Urinary bladder (tissue), 4 donors: ENCODE data around the gene KLK6. TPM values are rescaled to one million over a fixed set of nuclear protein-coding genes. Genes with fewer than 3 reads are reported as not detected.

ENCODE experiments used
- DNase-seq: peaks from one replicate; pipeline ENCODE4 v3.0.0-alpha.2; 2015; ENCODE audit errors: extremely low spot score
- H3K27ac ChIP-seq: one replicate; pipeline ENCODE4 v1.5.1; 2013; ENCODE audit warnings: low read depth, mild to moderate bottlenecking, moderate library complexity
- H3K36me3 ChIP-seq: one replicate; pipeline ENCODE4 v1.6.1; 2013; ENCODE audit warnings: mild to moderate bottlenecking, moderate library complexity; ENCODE audit not compliant: insufficient read depth
- H3K4me1 ChIP-seq: one replicate; pipeline ENCODE4 v1.6.1; 2013; ENCODE audit warnings: mild to moderate bottlenecking, moderate library complexity; ENCODE audit not compliant: insufficient read depth
- H3K4me3 ChIP-seq: one replicate; pipeline ENCODE4 v1.5.1; 2013; ENCODE audit warnings: low read depth, low read length
- WGBS: extraction: QIAGEN DNeasy Blood & Tissue Kit; methylation state at CpG from one replicate; pipeline ENCODE4 v1.1.7; 2013; 5-methylcytosine and 5-hydroxymethylcytosine counted together
- polyA plus RNA-seq: library from polyadenylated mRNA; stranded (reverse); fragments of 200-250 nt; gene quantifications from one replicate; pipeline ENCODE4 v1.2.3, GENCODE V29; 2013
- total RNA-seq: library from RNA; depleted of rRNA; stranded (reverse); fragments of >200 nt; gene quantifications from one replicate; pipeline ENCODE4 v1.2.3, GENCODE V29; 2014
- donor health status: healthy with polysubstance abuse.
- donor health status: healthy.

The KLK6 gene
- total and polyA plus RNA-seq, 2 donors, result not detected

DNA sequence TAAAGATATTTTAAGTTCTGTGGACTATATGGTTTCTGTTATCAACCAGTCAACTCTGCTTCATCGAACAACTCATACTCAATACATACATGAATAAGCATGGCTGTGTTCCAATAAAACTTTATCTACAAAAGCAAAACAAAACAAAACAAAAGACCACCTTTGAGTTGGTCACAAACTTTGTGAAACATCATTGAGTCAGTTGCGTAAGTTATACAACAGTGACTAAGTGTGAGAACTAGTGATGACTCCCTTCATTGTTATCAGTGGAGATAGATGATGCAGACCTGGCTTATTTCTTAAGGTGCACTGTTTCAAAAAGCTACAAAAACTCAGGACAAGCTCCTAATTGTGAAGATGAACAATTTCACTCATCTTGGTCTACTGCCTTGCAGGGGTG lies 43.7 kb downstream of the KLK6 start:
- WGBS, result 73% methylated on average over 2 of the region's 2 CpGs
- no peak overlapping the region for H3K4me3 ChIP-seq
- no peak overlapping the region for H3K27ac ChIP-seq
- H3K36me3 ChIP-seq, result no peaks in the 10 kb centered on the region
- no peaks in the 10 kb centered on the region for H3K4me1 ChIP-seq
- no peak for DNase-seq

GRCh38 chr19:50924586-50924985 lies 44.8 kb downstream of the KLK6 start:
- Histone ChIP-seq H3K27ac (no peak overlapping the region), H3K36me3 (no peaks in the 10 kb centered on the region), H3K4me1 (no peaks in the 10 kb centered on the region), H3K4me3 (no peak overlapping the region)
- DNase-seq, result no peak
- 64% methylated on average over 6 of the region's 6 CpGs for WGBS

GRCh38 chr19:50922317-50922853 lies 47.0 kb downstream of the KLK6 start:
- no peaks in the 10 kb centered on the region for H3K36me3 ChIP-seq
- no peak overlapping the region for H3K4me3 ChIP-seq
- peak; percentile 31 for DNase-seq
- H3K27ac ChIP-seq, result no peak overlapping the region
- WGBS, result 29% methylated on average over 21 of the region's 21 CpGs
- H3K4me1 ChIP-seq, result no peaks in the 10 kb centered on the region

DNA sequence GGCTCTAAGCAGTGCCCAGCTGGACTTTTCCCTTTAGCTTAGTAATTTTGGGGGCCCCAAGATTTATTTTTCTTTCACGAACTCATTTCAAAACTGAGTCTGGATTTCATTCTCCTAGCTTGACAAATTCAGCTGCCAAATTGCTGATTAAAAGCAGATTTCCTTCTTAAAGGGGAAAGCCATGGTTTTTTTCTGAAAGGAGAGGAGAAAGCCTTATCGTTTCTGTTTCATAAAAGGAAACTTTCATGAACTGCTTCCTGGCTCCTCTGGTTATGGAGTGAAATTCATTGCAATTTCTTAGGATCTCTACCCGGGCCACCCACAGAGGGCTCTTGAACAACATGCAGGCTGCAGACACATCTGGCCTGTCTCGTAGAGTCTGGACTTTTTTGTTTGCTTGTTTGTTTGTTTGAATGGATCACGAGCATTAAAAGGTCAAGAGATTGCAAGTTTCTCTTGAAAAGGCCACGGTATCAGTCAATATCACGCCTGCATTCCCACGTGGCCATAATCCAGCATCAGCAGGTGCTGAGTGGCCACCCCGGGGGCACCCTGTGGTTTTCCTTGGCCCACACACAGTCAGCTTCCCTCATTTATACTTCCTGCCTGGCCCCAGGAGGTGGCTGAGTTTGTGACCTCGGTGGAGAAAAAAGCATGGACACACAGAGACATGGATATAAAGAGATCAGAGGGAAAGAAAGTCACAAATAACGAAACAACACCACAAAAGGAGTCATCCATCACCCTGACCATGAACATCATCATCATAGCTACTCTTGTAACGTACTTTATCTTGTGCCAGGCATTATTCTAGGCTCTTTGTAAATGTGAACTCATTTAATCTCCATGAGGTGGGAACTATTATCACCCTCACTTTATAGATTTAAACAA lies 47.7 kb downstream of the KLK6 start:
- WGBS, result 3% methylated on average over 12 of the region's 12 CpGs
- no peaks in the 10 kb centered on the region for H3K36me3 ChIP-seq
- no peak overlapping the region for H3K4me3 ChIP-seq
- H3K4me1 ChIP-seq, result no peaks in the 10 kb centered on the region
- no peak overlapping the region for H3K27ac ChIP-seq
- no peak for DNase-seq

- H3K4me3 ChIP-seq, result no peak overlapping the region
- WGBS, result 81% methylated on average over 2 of the region's 2 CpGs
- no peak overlapping the region for H3K27ac ChIP-seq
- no peak for DNase-seq
- H3K36me3 ChIP-seq, result no peaks in the 10 kb centered on the region
- H3K4me1 ChIP-seq, result no peaks in the 10 kb centered on the region
Measured at GRCh38 chr19:50916069-50916468, 53.3 kb downstream of the KLK6 start.

DNA sequence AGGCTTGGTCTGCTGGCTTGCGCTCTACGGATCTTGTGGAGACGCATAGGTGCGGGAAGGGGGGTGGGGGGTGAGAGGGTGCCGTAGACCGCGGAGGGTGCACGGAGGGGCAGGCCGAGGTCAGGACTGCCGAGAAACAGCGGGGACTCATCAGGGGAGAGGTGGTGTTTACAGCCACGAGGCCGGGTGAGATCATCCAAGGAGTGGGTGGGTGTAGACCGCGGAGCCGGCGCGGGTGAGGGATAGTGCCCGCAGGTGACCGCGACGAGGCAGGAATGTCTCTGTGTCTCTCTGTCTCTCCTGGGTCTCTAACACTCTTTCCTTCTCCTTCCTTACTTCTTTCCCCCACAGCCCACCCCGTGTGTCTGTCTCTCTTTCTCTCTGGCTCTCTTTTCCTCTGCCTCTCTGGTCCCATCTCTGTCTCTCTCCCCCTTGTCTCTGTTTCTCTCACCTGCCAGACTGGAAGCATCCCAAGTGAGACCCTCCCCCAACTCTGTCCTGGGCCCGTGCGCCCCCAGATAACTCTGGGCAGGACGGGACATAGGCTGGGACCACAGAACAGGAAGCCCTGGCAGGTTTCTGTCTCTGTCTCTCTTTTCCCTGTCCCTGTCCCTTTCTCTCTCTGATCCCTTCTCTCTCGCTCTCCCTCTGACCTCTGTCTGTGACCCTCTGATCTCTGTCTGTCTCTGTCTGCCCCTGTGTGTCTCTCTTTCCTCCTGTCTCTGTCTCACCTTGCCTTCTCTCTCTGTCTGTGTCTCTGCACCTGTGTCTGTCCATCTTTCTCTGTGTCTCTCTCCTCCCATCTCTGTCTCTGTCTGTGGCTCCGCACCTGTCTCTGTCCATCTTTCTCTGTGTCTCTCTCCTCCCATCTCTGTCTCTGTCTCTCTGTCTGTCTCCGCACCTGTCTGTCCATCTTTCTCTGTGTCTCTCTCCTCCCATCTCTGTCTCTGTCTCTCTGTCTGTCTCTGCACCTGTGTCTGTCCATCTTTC lies 56.4 kb downstream of the KLK6 start:
- 9% methylated on average over 29 of the region's 29 CpGs for WGBS
- H3K36me3 ChIP-seq, result no peaks in the 10 kb centered on the region
- H3K27ac ChIP-seq, result no peak overlapping the region
- H3K4me1 ChIP-seq, result no peaks in the 10 kb centered on the region
- DNase-seq, result no peak
- no peak overlapping the region for H3K4me3 ChIP-seq

- 14% methylated on average over 21 of the region's 21 CpGs for WGBS
- Histone ChIP-seq H3K27ac (no peak overlapping the region), H3K36me3 (no peaks in the 10 kb centered on the region), H3K4me1 (no peaks in the 10 kb centered on the region), H3K4me3 (no peak overlapping the region)
- no peak for DNase-seq
Measured at GRCh38 chr19:50912102-50912599, 57.2 kb downstream of the KLK6 start.

DNA sequence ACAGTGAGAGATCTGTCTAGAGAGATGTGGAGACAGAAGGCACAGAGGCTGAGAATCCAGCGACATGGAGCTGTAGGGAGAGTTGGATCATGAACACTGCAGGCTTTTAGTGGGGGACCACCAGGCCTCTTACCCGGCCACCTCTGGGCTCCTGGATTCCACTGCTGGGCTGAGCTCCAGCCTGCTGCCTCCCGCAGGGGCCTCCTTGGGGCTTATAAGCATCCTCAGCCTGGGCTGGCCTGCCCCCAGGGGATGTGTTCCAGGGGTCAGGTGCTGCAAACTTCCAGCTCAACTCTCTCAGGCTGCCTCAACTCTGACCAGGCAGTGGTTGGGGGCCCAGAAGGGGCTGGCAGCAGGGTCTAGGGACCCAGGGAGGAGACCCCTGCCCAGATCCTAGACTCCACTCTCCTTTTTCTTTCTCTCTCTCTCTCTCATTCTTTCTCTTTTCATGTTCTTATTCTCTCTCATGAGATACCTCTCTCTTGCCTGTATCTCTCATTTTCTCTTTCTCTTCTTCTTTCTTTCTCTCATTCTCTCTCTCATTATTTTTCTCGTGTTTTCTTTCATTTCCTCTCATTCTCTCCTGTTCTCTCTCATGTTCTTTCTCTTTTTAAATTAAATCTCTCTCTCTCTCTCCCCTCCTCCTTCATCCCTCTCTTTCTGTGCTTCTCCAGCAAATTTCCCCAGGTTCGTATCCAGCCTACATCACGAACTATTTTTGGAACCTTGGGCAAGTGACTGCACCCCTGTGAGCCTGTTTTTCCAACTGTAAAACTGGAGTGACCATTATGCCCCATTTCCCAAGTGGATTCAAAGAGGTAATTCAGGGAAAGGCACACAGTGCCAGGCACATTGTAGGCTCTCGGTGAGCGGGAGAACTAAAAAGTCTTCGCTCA lies 57.9 kb downstream of the KLK6 start, which contains the start of gene KLK4:
TSS of gene KLK4 (minus strand) at position 190 of the 896 bp plus-strand sequence. CDS start 657 bp downstream, outside the sequence.
- no peaks in the 10 kb centered on the region for H3K4me1 ChIP-seq
- no peak within 1 kb of the TSS for H3K4me3 ChIP-seq
- no peak for DNase-seq
- no peaks in the 10 kb centered on the region for H3K36me3 ChIP-seq
- H3K27ac ChIP-seq, result no peak within 1 kb of the TSS
- WGBS, result 58% methylated on average over 9 of the region's 9 CpGs

GRCh38 chr19:50910722-50911121 lies 58.7 kb downstream of the KLK6 start:
- WGBS, result 62% methylated on average over 4 of the region's 4 CpGs
- no peaks in the 10 kb centered on the region for H3K4me1 ChIP-seq
- no peak for DNase-seq
- H3K4me3 ChIP-seq, result no peak overlapping the region
- no peak overlapping the region for H3K27ac ChIP-seq
- H3K36me3 ChIP-seq, result no peaks in the 10 kb centered on the region

GRCh38 chr19:50909240-50910070 lies 59.9 kb downstream of the KLK6 start:
- 3% methylated on average over 36 of the region's 36 CpGs for WGBS
- no peaks in the 10 kb centered on the region for H3K36me3 ChIP-seq
- H3K4me3 ChIP-seq, result no peak overlapping the region
- no peaks in the 10 kb centered on the region for H3K4me1 ChIP-seq
- no peak overlapping the region for H3K27ac ChIP-seq
- no peak for DNase-seq
